NCI-H2227 (cell line): ENCODE results near the gene BCO2.
"Not testable (repeated sequence)": the region's sequence is repeated elsewhere in the genome, so short reads cannot be mapped to it uniquely, and the experiment has no call there.

ENCODE experiments used
- DNase-seq: peaks from one replicate; lab custom pipeline; 2025; ENCODE audit not compliant: unreplicated experiment; lab: John Stamatoyannopoulos, UW

The BCO2 gene

GRCh38 chr11:112174789-112175598 lies at the start of gene BCO2:
Gene BCO2, plus strand, starts transcription at chr11:112175512. Its CDS starts 90 bp downstream, at chr11:112175602.
- peak; percentile 75 for DNase-seq

- no peak for DNase-seq
These were observed 48.3 kb upstream of the BCO2 start for GRCh38 chr11:112127056-112127455.

GRCh38 chr11:112128483-112129121 lies 46.7 kb upstream of the BCO2 start:
- DNase-seq: peak; percentile 72

GRCh38 chr11:112129656-112130055 lies 45.7 kb upstream of the BCO2 start:
- DNase-seq: no peak

GRCh38 chr11:112132737-112133136 lies 42.6 kb upstream of the BCO2 start:
- DNase-seq: no peak

GRCh38 chr11:112134473-112134872 lies 40.8 kb upstream of the BCO2 start:
- DNase-seq: no peak

- no peak for DNase-seq
These were observed 31.7 kb upstream of the BCO2 start for GRCh38 chr11:112143597-112143996.

- DNase-seq: no peak
These were observed 24.8 kb upstream of the BCO2 start for GRCh38 chr11:112150517-112150916.

GRCh38 chr11:112156153-112156955 lies 19.0 kb upstream of the BCO2 start:
- DNase-seq: no peak

GRCh38 chr11:112156956-112157766 lies 18.2 kb upstream of the BCO2 start:
- DNase-seq: no peak

GRCh38 chr11:112159098-112160065 lies 15.9 kb upstream of the BCO2 start:
- no peak for DNase-seq

- no peak for DNase-seq
These were observed 15.0 kb upstream of the BCO2 start for GRCh38 chr11:112160091-112160848.

- DNase-seq: no peak
These were observed 14.3 kb upstream of the BCO2 start for GRCh38 chr11:112161012-112161411.

- DNase-seq: not testable (repeated sequence)
These were observed 13.1 kb upstream of the BCO2 start for GRCh38 chr11:112162200-112162599.

- DNase-seq: no peak
These were observed 12.4 kb upstream of the BCO2 start for GRCh38 chr11:112162761-112163546.

GRCh38 chr11:112163875-112164685 lies 11.2 kb upstream of the BCO2 start, which contains the start of gene IL18:
Gene IL18, minus strand, starts transcription at chr11:112164094. Its CDS starts 9,041 bp downstream, at chr11:112155053.
- peak; percentile 18 for DNase-seq

GRCh38 chr11:112165049-112165448 lies 10.3 kb upstream of the BCO2 start:
- DNase-seq: no peak
